GM18505 (cell line): ENCODE measurements around the gene C5orf46.
A peak's percentile ranks its signal among the peaks of the same experiment; 100 is the strongest.
"Not testable (repeated sequence)": the region's sequence is repeated elsewhere in the genome, so short reads cannot be mapped to it uniquely, and the experiment has no call there.

Source experiments
- ATAC-seq: cut with Tn5 transposase; IDR thresholded peaks from one replicate; pipeline ENCODE4 v1.9.1; 2021; ENCODE audit not compliant: unreplicated experiment
- POLR2A ChIP-seq: IDR thresholded peaks from 4 replicates; pipeline ENCODE4 v1.6.1; 2011; ENCODE audit warnings: borderline replicate concordance; ENCODE audit not compliant: insufficient read depth, insufficient read length; ENCODE audit errors: extremely low read depth

Gene C5orf46

GRCh38 chr5:147906326-147907095 is at the start of gene C5orf46:
Gene C5orf46 (minus strand): TSS chr5:147906538. CDS start chr5:147906501, 37 bp downstream.
- no peak for TF ChIP-seq POLR2A
- no peak for ATAC-seq

GRCh38 chr5:147954971-147955370 is 48.6 kb upstream of the C5orf46 start:
- no peak for TF ChIP-seq POLR2A
- ATAC-seq: no peak

GRCh38 chr5:147949711-147950573 is 43.6 kb upstream of the C5orf46 start:
- ATAC-seq: no peak
- no peak for TF ChIP-seq POLR2A

GRCh38 chr5:147946658-147947274 is 40.4 kb upstream of the C5orf46 start:
- not testable (repeated sequence) for ATAC-seq

- no peak for TF ChIP-seq POLR2A
- ATAC-seq: no peak
Observed at GRCh38 chr5:147939431-147940114, 33.2 kb upstream of the C5orf46 start.

GRCh38 chr5:147935032-147935431 is 28.7 kb upstream of the C5orf46 start:
- TF ChIP-seq POLR2A: no peak
- ATAC-seq: no peak

GRCh38 chr5:147930769-147931168 is 24.4 kb upstream of the C5orf46 start:
- peak; percentile 93 for ATAC-seq
- no peak for TF ChIP-seq POLR2A

- no peak for TF ChIP-seq POLR2A
- no peak for ATAC-seq
Observed at GRCh38 chr5:147927901-147928300, 21.6 kb upstream of the C5orf46 start.

GRCh38 chr5:147925020-147925419 is 18.7 kb upstream of the C5orf46 start:
- no peak for ATAC-seq
- no peak for TF ChIP-seq POLR2A

- no peak for ATAC-seq
- no peak for TF ChIP-seq POLR2A
Observed at GRCh38 chr5:147921136-147921535, 14.8 kb upstream of the C5orf46 start.

- ATAC-seq: no peak
- TF ChIP-seq POLR2A: no peak
Observed at GRCh38 chr5:147920420-147921030, 14.2 kb upstream of the C5orf46 start.

- TF ChIP-seq POLR2A: no peak
- no peak for ATAC-seq
Observed at GRCh38 chr5:147918899-147919298, 12.6 kb upstream of the C5orf46 start.
